CD8-positive, alpha-beta memory T cell (primary cell): ENCODE data around the gene CHST8. TPM values are rescaled to one million over a fixed set of nuclear protein-coding genes. Genes with fewer than 3 reads are reported as not detected.

Experiments
- CTCF ChIA-PET: fragments of 350-600 bp; sonication (Branson Sonifier 250); formaldehyde crosslinking; loops from one replicate; lab custom pipeline; 2021; ENCODE audit warnings: antibody characterized with exemption; lab: Charles Lee
- POLR2A ChIA-PET: fragments of 350-600 bp; sonication (Branson Sonifier 250); formaldehyde crosslinking; loops from one replicate; lab custom pipeline; 2021; ENCODE audit warnings: antibody characterized with exemption; lab: Charles Lee
- DNase-seq, 5 donors: peaks; one replicate each; pipeline versions ENCODE4 v3.0.0 to v3.0.0-alpha.2; 2020 to 2022; ENCODE audit warnings: mixed read lengths in 1 of 5
- H3K27ac ChIP-seq: one replicate; pipeline ENCODE4 v1.7.0; 2013; ENCODE audit warnings: low read depth, mild to moderate bottlenecking, low read length, moderate library complexity
- H3K27me3 ChIP-seq: 2 replicates; pipeline ENCODE4 v1.7.0; 2013; ENCODE audit warnings: low read length, mild to moderate bottlenecking; ENCODE audit not compliant: insufficient read depth, poor library complexity, severe bottlenecking
- H3K36me3 ChIP-seq: 2 replicates; pipeline ENCODE4 v1.7.0; 2013; ENCODE audit warnings: mild to moderate bottlenecking, low read length, moderate library complexity; ENCODE audit not compliant: insufficient read depth
- H3K4me1 ChIP-seq: 2 replicates; pipeline ENCODE4 v1.7.0; 2013; ENCODE audit warnings: mild to moderate bottlenecking, low read length, moderate library complexity; ENCODE audit not compliant: insufficient read depth
- H3K4me3 ChIP-seq: 2 replicates; pipeline ENCODE4 v1.7.0; 2013; ENCODE audit warnings: mild to moderate bottlenecking, low read length
- H3K9me3 ChIP-seq: 2 replicates; pipeline ENCODE4 v1.7.0; 2013; ENCODE audit warnings: mild to moderate bottlenecking, low read length
- H3K27ac Mint-ChIP-seq, 8 donors: one replicate each; pipeline ENCODE4 v1.8.0; 2020 to 2021; ENCODE audit warnings: mixed read lengths in 8 of 8, mild to moderate bottlenecking in 6 of 8, inconsistent platforms in 3 of 8, moderate library complexity in 3 of 8
- H3K27me3 Mint-ChIP-seq, 2 donors: one replicate each; pipeline ENCODE4 v1.8.0; 2020 to 2021; ENCODE audit warnings: mixed read lengths in 2 of 2, mild to moderate bottlenecking in 1 of 2, moderate library complexity in 1 of 2
- H3K36me3 Mint-ChIP-seq, 3 donors: one replicate each; pipeline ENCODE4 v1.8.0; 2020 to 2021; ENCODE audit warnings: mixed read lengths in 3 of 3, inconsistent platforms in 1 of 3, mild to moderate bottlenecking in 1 of 3
- H3K4me1 Mint-ChIP-seq, 3 donors: one replicate each; pipeline ENCODE4 v1.8.0; 2020 to 2021; ENCODE audit warnings: mixed read lengths in 3 of 3, inconsistent platforms in 1 of 3, mild to moderate bottlenecking in 1 of 3
- H3K4me3 Mint-ChIP-seq, 7 donors: one replicate each; pipeline ENCODE4 v1.8.0; 2020 to 2021; ENCODE audit warnings: mixed read lengths in 7 of 7, mild to moderate bottlenecking in 6 of 7, moderate library complexity in 4 of 7, inconsistent platforms in 2 of 7
- H3K9me3 Mint-ChIP-seq, 5 donors: one replicate each; pipeline ENCODE4 v1.8.0; 2020 to 2022; ENCODE audit warnings: mixed read lengths in 5 of 5, mild to moderate bottlenecking in 3 of 5, moderate library complexity in 2 of 5, inconsistent platforms in 1 of 5
- polyA plus RNA-seq: library from polyadenylated mRNA; unstranded; fragments of 300-500 nt; fragmentation: Illumina TruSeq; gene quantifications from one replicate; pipeline ENCODE4 v1.2.3, GENCODE V29; 2021
- total RNA-seq, 2 experiments: library from RNA; stranded (reverse); gene quantifications; one replicate each; pipeline ENCODE4 v1.2.3, GENCODE V29; 2021

The CHST8 gene
- total and polyA plus RNA-seq, 3 experiments from 2014 or later = not detected

- H3K4me1 ChIP-seq = no peaks in the 10 kb centered on the region
- no peaks in the 10 kb centered on the region for H3K9me3 ChIP-seq
- ChIA-PET CTCF (interaction anchor here (1.2 kb wide), 1 partner anchor 12 kb away, joined by 3 read pairs; no protein-coding TSS in a partner anchor), POLR2A (no interaction called here)
- H3K4me1 Mint-ChIP-seq = no peaks in the 10 kb centered on the region
- no peaks in the 10 kb centered on the region for H3K36me3 ChIP-seq
- H3K27me3 Mint-ChIP-seq = peaks cover 3 to 5% of the 10 kb centered on the region in 2 donors
- no peaks in the 10 kb centered on the region for H3K27me3 ChIP-seq
- no peak overlapping the region for H3K4me3 Mint-ChIP-seq
- peak in 1 of 5 donors; percentile 34 for DNase-seq
- H3K9me3 Mint-ChIP-seq = no peaks in the 10 kb centered on the region
- H3K27ac ChIP-seq = no peak overlapping the region
- H3K36me3 Mint-ChIP-seq = no peaks in the 10 kb centered on the region
- H3K4me3 ChIP-seq = no peak overlapping the region
- H3K27ac Mint-ChIP-seq = no peak overlapping the region
Measured at GRCh38 chr19:33703821-33704220, 82.1 kb downstream of the CHST8 start.

- ChIA-PET POLR2A (no interaction called here), CTCF (interaction anchor here (1.2 kb wide), 1 partner anchor 12 kb away, joined by 3 read pairs; no protein-coding TSS in a partner anchor)
- Histone ChIP-seq H3K36me3 (no peaks in the 10 kb centered on the region), H3K4me3 (no peak overlapping the region), H3K9me3 (no peaks in the 10 kb centered on the region), H3K27me3 (no peaks in the 10 kb centered on the region), H3K27ac (no peak overlapping the region), H3K4me1 (no peaks in the 10 kb centered on the region)
- Mint-ChIP-seq H3K27me3 (peaks cover 2 to 3% of the 10 kb centered on the region in 2 donors), H3K4me1 (no peaks in the 10 kb centered on the region), H3K27ac (no peak overlapping the region), H3K36me3 (no peaks in the 10 kb centered on the region), H3K4me3 (no peak overlapping the region), H3K9me3 (no peaks in the 10 kb centered on the region)
- no peak for DNase-seq
Measured at GRCh38 chr19:33704271-33704670, 82.5 kb downstream of the CHST8 start.

- no peaks in the 10 kb centered on the region for H3K36me3 ChIP-seq
- no peaks in the 10 kb centered on the region for H3K27me3 ChIP-seq
- H3K27ac Mint-ChIP-seq = no peak overlapping the region
- no peaks in the 10 kb centered on the region for H3K9me3 ChIP-seq
- no peaks in the 10 kb centered on the region for H3K36me3 Mint-ChIP-seq
- no peaks in the 10 kb centered on the region for H3K4me1 ChIP-seq
- POLR2A ChIA-PET = no interaction called here
- peaks cover 0 to 2% (median 2%) of the 10 kb centered on the region in 5 donors for H3K9me3 Mint-ChIP-seq
- H3K4me3 ChIP-seq = no peak overlapping the region
- CTCF ChIA-PET = no interaction called here
- H3K4me1 Mint-ChIP-seq = no peaks in the 10 kb centered on the region
- peaks cover 0 to 3% of the 10 kb centered on the region in 2 donors for H3K27me3 Mint-ChIP-seq
- no peak overlapping the region for H3K4me3 Mint-ChIP-seq
- no peak overlapping the region for H3K27ac ChIP-seq
- DNase-seq = peak in 1 of 5 donors; percentile 29
Measured at GRCh38 chr19:33705090-33705847, 83.5 kb downstream of the CHST8 start.

GRCh38 chr19:33705860-33706259 lies 84.1 kb downstream of the CHST8 start:
- no peak overlapping the region for H3K4me3 Mint-ChIP-seq
- DNase-seq = no peak
- H3K27ac Mint-ChIP-seq = no peak overlapping the region
- peaks cover 0 to 4% (median 2%) of the 10 kb centered on the region in 5 donors for H3K9me3 Mint-ChIP-seq
- no peaks in the 10 kb centered on the region for H3K9me3 ChIP-seq
- H3K36me3 Mint-ChIP-seq = no peaks in the 10 kb centered on the region
- H3K4me3 ChIP-seq = no peak overlapping the region
- H3K27me3 Mint-ChIP-seq = peaks cover 0 to 5% of the 10 kb centered on the region in 2 donors
- H3K27ac ChIP-seq = no peak overlapping the region
- no peaks in the 10 kb centered on the region for H3K27me3 ChIP-seq
- ChIA-PET POLR2A (no interaction called here), CTCF (no interaction called here)
- H3K4me1 ChIP-seq = no peaks in the 10 kb centered on the region
- H3K36me3 ChIP-seq = no peaks in the 10 kb centered on the region
- no peaks in the 10 kb centered on the region for H3K4me1 Mint-ChIP-seq

GRCh38 chr19:33706631-33707030 lies 84.9 kb downstream of the CHST8 start:
- no peaks in the 10 kb centered on the region for H3K4me1 ChIP-seq
- no peaks in the 10 kb centered on the region for H3K36me3 ChIP-seq
- H3K9me3 ChIP-seq = no peaks in the 10 kb centered on the region
- Mint-ChIP-seq H3K4me1 (no peaks in the 10 kb centered on the region), H3K27me3 (peaks cover 0 to 8% of the 10 kb centered on the region in 2 donors), H3K9me3 (peaks cover 0 to 4% (median 2%) of the 10 kb centered on the region in 5 donors), H3K27ac (no peak overlapping the region), H3K36me3 (no peaks in the 10 kb centered on the region), H3K4me3 (no peak overlapping the region)
- POLR2A ChIA-PET = no interaction called here
- no peak overlapping the region for H3K4me3 ChIP-seq
- H3K27ac ChIP-seq = no peak overlapping the region
- no peaks in the 10 kb centered on the region for H3K27me3 ChIP-seq
- CTCF ChIA-PET = no interaction called here
- peak in 1 of 5 donors; percentile 9 for DNase-seq

- H3K27me3 Mint-ChIP-seq = peaks cover 15% of the 10 kb centered on the region in 2 donors
- H3K4me1 Mint-ChIP-seq = no peaks in the 10 kb centered on the region
- Histone ChIP-seq H3K27ac (no peak overlapping the region), H3K4me1 (no peaks in the 10 kb centered on the region), H3K27me3 (no peaks in the 10 kb centered on the region), H3K36me3 (no peaks in the 10 kb centered on the region), H3K4me3 (no peak overlapping the region), H3K9me3 (peaks cover 5% of the 10 kb centered on the region)
- H3K9me3 Mint-ChIP-seq = peaks cover 4 to 15% (median 7%) of the 10 kb centered on the region in 5 donors
- CTCF ChIA-PET = no interaction called here
- no peak overlapping the region for H3K27ac Mint-ChIP-seq
- peak in 1 of 5 donors; percentile 26 for DNase-seq
- POLR2A ChIA-PET = no interaction called here
- H3K36me3 Mint-ChIP-seq = no peaks in the 10 kb centered on the region
- no peak overlapping the region for H3K4me3 Mint-ChIP-seq
Measured at GRCh38 chr19:33712268-33712667, 90.5 kb downstream of the CHST8 start.

- H3K36me3 ChIP-seq = no peaks in the 10 kb centered on the region
- peaks cover 4 to 15% (median 7%) of the 10 kb centered on the region in 5 donors for H3K9me3 Mint-ChIP-seq
- peak in 1 of 5 donors; percentile 6 for DNase-seq
- no peak overlapping the region for H3K27ac ChIP-seq
- ChIA-PET POLR2A (no interaction called here), CTCF (no interaction called here)
- peaks cover 5% of the 10 kb centered on the region for H3K9me3 ChIP-seq
- no peaks in the 10 kb centered on the region for H3K27me3 ChIP-seq
- H3K4me3 Mint-ChIP-seq = no peak overlapping the region
- H3K4me1 ChIP-seq = no peaks in the 10 kb centered on the region
- H3K27ac Mint-ChIP-seq = no peak overlapping the region
- H3K27me3 Mint-ChIP-seq = peaks cover 15% of the 10 kb centered on the region in 2 donors
- H3K36me3 Mint-ChIP-seq = no peaks in the 10 kb centered on the region
- H3K4me1 Mint-ChIP-seq = no peaks in the 10 kb centered on the region
- H3K4me3 ChIP-seq = no peak overlapping the region
Measured at GRCh38 chr19:33713194-33713593, 91.4 kb downstream of the CHST8 start.

GRCh38 chr19:33714149-33714548 lies 92.4 kb downstream of the CHST8 start:
- POLR2A ChIA-PET = no interaction called here
- H3K9me3 Mint-ChIP-seq = peaks cover 4 to 15% (median 7%) of the 10 kb centered on the region in 5 donors

More at GRCh38 chr19:33714149-33714548, 92.4 kb downstream of the CHST8 start:
- Histone ChIP-seq H3K27me3 (no peaks in the 10 kb centered on the region), H3K27ac (no peak overlapping the region), H3K4me1 (no peaks in the 10 kb centered on the region), H3K4me3 (no peak overlapping the region), H3K9me3 (peaks cover 5% of the 10 kb centered on the region), H3K36me3 (no peaks in the 10 kb centered on the region)
- DNase-seq = no peak
- H3K27me3 Mint-ChIP-seq = peaks cover 20 to 23% of the 10 kb centered on the region in 2 donors
- CTCF ChIA-PET = no interaction called here
- H3K36me3 Mint-ChIP-seq = no peaks in the 10 kb centered on the region
- H3K4me1 Mint-ChIP-seq = no peaks in the 10 kb centered on the region
- H3K4me3 Mint-ChIP-seq = no peak overlapping the region
- no peak overlapping the region for H3K27ac Mint-ChIP-seq
